ENCODE data around the gene OMP. TPM values are rescaled to one million over a fixed set of nuclear protein-coding genes. Genes with fewer than 3 reads are reported as not detected.
A peak's percentile ranks its signal among the peaks of the same experiment; 100 is the strongest.

OMP gene
- total and polyA plus RNA-seq, 2 of the 13 experiments (the other 11 are each of a cell fraction or from before 2014, with no cell fraction given): not detected

GRCh38 chr11:77127920-77128691 is 25.5 kb downstream of the OMP start, which contains the start of gene MYO7A (continued):
- peak in 1 of 2 experiments; percentile 18; a peak in 1 of 4 replicates for TF ChIP-seq NR2F1 (CRISPR knock-in tag; IDR thresholded peaks at IDR 0.05)
- TF ChIP-seq FOXP1 (IDR thresholded peaks at IDR 0.05): no peak
- 0 out of 2 replicates have a peak, but pooled peaks have one; percentile 39 for TF ChIP-seq FOXP1 (CRISPR knock-in tag; IDR thresholded peaks at IDR 0.05)
- TF ChIP-seq TBX2 (CRISPR knock-in tag; IDR thresholded peaks at IDR 0.05; ENCODE audit: borderline replicate concordance): peak; percentile 81
- TF ChIP-seq ZNF770 (CRISPR knock-in tag; IDR thresholded peaks at IDR 0.05): no peak; the same call in 1 of the 2 replicates
- TF ChIP-seq ZNF446 (CRISPR knock-in tag; IDR thresholded peaks at IDR 0.05): no peak
- peak; percentile 39; the same call in 1 of the 2 replicates for TF ChIP-seq GMEB1 (CRISPR knock-in tag; IDR thresholded peaks at IDR 0.05; ENCODE audit: borderline replicate concordance)
- peak; percentile 36 for TF ChIP-seq XRCC5 (optimal IDR thresholded peaks at IDR 0.05; ENCODE audit: low read length)
- peak; percentile 71 for TF ChIP-seq ERF (CRISPR knock-in tag; IDR thresholded peaks at IDR 0.05)
- no peak for TF ChIP-seq ZNF775 (CRISPR knock-in tag; IDR thresholded peaks at IDR 0.05; ENCODE audit: borderline replicate concordance)
- TF ChIP-seq MED8 (CRISPR knock-in tag; IDR thresholded peaks at IDR 0.05; ENCODE audit: insufficient replicate concordance): no peak
- no peak for TF ChIP-seq SP1 (IDR thresholded peaks at IDR 0.05)
- TF ChIP-seq SP1 (CRISPR knock-in tag; IDR thresholded peaks at IDR 0.05): peak; percentile 62
- TF ChIP-seq KLF13 (CRISPR knock-in tag; IDR thresholded peaks at IDR 0.05): no peak
- no peak for TF ChIP-seq ZNF121 (CRISPR knock-in tag; IDR thresholded peaks at IDR 0.05)
- TF ChIP-seq KIAA2018 (CRISPR knock-in tag; IDR thresholded peaks at IDR 0.05; ENCODE audit: borderline replicate concordance): no peak

All from HepG2 (cell line).